Endothelial cell (in vitro differentiated cells): Measurements from ENCODE around the gene EOGT. TPM values are rescaled to one million over a fixed set of nuclear protein-coding genes. Genes with fewer than 3 reads are reported as not detected.

Experiments
- DNase-seq: peaks from one replicate; pipeline ENCODE4 v3.0.0; 2021; ENCODE audit warnings: low spot score
- H3K27ac Mint-ChIP-seq: one replicate; pipeline ENCODE4 v1.8.0; 2021; ENCODE audit warnings: mixed read lengths, inconsistent platforms; ENCODE audit not compliant: unreplicated experiment
- H3K27me3 Mint-ChIP-seq: one replicate; pipeline ENCODE4 v1.8.0; 2021; ENCODE audit warnings: mild to moderate bottlenecking, moderate library complexity, mixed read lengths, inconsistent platforms; ENCODE audit not compliant: unreplicated experiment
- H3K36me3 Mint-ChIP-seq: one replicate; pipeline ENCODE4 v1.8.0; 2021; ENCODE audit warnings: mild to moderate bottlenecking, low read depth, mixed read lengths, inconsistent platforms; ENCODE audit not compliant: unreplicated experiment
- H3K4me1 Mint-ChIP-seq: one replicate; pipeline ENCODE4 v1.8.0; 2021; ENCODE audit warnings: mild to moderate bottlenecking, mixed read lengths, inconsistent platforms; ENCODE audit not compliant: unreplicated experiment
- H3K4me3 Mint-ChIP-seq: one replicate; pipeline ENCODE4 v1.8.0; 2021; ENCODE audit warnings: mild to moderate bottlenecking, mixed read lengths, inconsistent platforms; ENCODE audit not compliant: unreplicated experiment
- H3K9me3 Mint-ChIP-seq: one replicate; pipeline ENCODE4 v1.8.0; 2021; ENCODE audit warnings: mixed read lengths, inconsistent platforms; ENCODE audit not compliant: unreplicated experiment
- CTCF ChIP-seq: fragments of 200-600 bp; sonication (generic); IDR thresholded peaks from one replicate; pipeline ENCODE4 v1.5.0; 2021; ENCODE audit warnings: antibody characterized with exemption; ENCODE audit not compliant: unreplicated experiment
- long read RNA-seq: library from polyadenylated mRNA; unstranded; transcript quantifications from one replicate; pipeline ENCODE4 v2.0.0, GENCODE V29; 2020; ENCODE audit not compliant: unreplicated experiment
- total RNA-seq: library from RNA; stranded (reverse); fragmentation: NEBNext Ultra II Directional; extraction: Animal tissue kit (Norgen Biotek cat#: 25700); gene quantifications from one replicate; pipeline ENCODE4 v1.2.1, GENCODE V29; 2021; ENCODE audit not compliant: unreplicated experiment

Gene EOGT
- total RNA-seq = 165 TPM
- long read RNA-seq, full-length matches to known transcripts = 4 of 21 reads
- long read RNA-seq, partial matches to known transcripts = 7 of 21 reads
- long read RNA-seq, other reads (novel, unspliced or antisense) = 10 of 21 reads

- DNase-seq = peak; percentile 91
- H3K9me3 Mint-ChIP-seq = no peaks in the 10 kb centered on the region
- H3K36me3 Mint-ChIP-seq = peaks cover 41% of the 10 kb centered on the region
- peak within 1 kb of the TSS; percentile 99 for H3K27ac Mint-ChIP-seq
- peaks cover 59% of the 10 kb centered on the region for H3K4me1 Mint-ChIP-seq
- peaks cover 9% of the 10 kb centered on the region for H3K27me3 Mint-ChIP-seq
- peak within 1 kb of the TSS; percentile 99 for H3K4me3 Mint-ChIP-seq
- TF ChIP-seq CTCF = peak; percentile 46
These were observed at the start of gene EOGT for GRCh38 chr3:69013253-69014021. Gene EOGT, minus strand, starts transcription at chr3:69013684. Its CDS starts 3,838 bp downstream, at chr3:69009846.

GRCh38 chr3:69059688-69060087 lies 46.2 kb upstream of the EOGT start:
- H3K27ac Mint-ChIP-seq = no peak overlapping the region
- TF ChIP-seq CTCF = no peak
- peaks cover 43% of the 10 kb centered on the region for H3K36me3 Mint-ChIP-seq

GRCh38 chr3:69058947-69059224 lies 45.4 kb upstream of the EOGT start:
- peak overlapping the region; percentile 23 for H3K4me3 Mint-ChIP-seq
- peaks cover 43% of the 10 kb centered on the region for H3K36me3 Mint-ChIP-seq
- H3K4me1 Mint-ChIP-seq = no peaks in the 10 kb centered on the region
- H3K27me3 Mint-ChIP-seq = no peaks in the 10 kb centered on the region
- no peak for TF ChIP-seq CTCF
- DNase-seq = no peak
- H3K9me3 Mint-ChIP-seq = no peaks in the 10 kb centered on the region
- H3K27ac Mint-ChIP-seq = no peak overlapping the region

More at GRCh38 chr3:69059688-69060087, 46.2 kb upstream of the EOGT start:
- Mint-ChIP-seq H3K9me3 (no peaks in the 10 kb centered on the region), H3K4me1 (no peaks in the 10 kb centered on the region), H3K4me3 (no peak overlapping the region), H3K27me3 (no peaks in the 10 kb centered on the region)
- DNase-seq = no peak

GRCh38 chr3:69058180-69058946 lies 44.9 kb upstream of the EOGT start:
- Mint-ChIP-seq H3K27ac (no peak overlapping the region), H3K27me3 (no peaks in the 10 kb centered on the region), H3K36me3 (peaks cover 43% of the 10 kb centered on the region), H3K9me3 (no peaks in the 10 kb centered on the region), H3K4me3 (no peak overlapping the region), H3K4me1 (no peaks in the 10 kb centered on the region)
- TF ChIP-seq CTCF = no peak
- no peak for DNase-seq
